ENCODE measurements around the gene TMEM150B.

The TMEM150B gene

DNA sequence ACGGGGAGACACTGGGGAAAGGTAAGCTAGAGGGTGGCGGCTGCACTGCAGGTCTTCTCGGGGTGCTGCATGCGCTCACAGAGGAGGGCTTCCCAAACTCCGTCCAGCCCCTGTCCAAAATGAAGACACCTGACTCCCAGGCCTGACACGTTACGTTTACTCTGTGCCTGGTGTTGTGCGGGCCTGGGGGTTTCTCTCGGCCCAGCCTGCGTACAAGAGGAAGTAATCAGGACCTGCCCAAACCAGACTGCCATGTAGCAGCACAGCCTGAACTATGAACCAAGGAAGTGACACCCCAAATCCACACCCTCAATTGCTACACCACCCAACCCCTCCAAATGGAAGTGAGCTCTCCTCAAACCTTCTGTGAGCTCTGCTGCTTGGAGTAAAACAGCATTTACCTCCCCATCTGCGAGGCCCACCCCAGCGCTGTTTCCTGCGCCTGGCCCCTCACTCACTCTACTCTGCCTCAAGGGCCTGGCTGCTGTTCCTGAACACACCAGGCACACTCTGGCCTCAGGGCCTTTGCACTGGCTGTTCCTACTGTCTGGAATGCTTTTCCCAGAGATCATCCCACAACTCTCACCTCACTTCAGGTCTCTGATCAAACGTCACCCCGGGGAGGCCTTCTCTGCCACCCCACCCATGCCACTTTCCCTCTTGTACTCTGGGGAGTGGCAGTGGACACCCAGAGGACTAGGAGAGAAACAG, 48.3 kb downstream of the TMEM150B start:
- no peak for DNase-seq (ENCODE audit: low read depth)

DNA sequence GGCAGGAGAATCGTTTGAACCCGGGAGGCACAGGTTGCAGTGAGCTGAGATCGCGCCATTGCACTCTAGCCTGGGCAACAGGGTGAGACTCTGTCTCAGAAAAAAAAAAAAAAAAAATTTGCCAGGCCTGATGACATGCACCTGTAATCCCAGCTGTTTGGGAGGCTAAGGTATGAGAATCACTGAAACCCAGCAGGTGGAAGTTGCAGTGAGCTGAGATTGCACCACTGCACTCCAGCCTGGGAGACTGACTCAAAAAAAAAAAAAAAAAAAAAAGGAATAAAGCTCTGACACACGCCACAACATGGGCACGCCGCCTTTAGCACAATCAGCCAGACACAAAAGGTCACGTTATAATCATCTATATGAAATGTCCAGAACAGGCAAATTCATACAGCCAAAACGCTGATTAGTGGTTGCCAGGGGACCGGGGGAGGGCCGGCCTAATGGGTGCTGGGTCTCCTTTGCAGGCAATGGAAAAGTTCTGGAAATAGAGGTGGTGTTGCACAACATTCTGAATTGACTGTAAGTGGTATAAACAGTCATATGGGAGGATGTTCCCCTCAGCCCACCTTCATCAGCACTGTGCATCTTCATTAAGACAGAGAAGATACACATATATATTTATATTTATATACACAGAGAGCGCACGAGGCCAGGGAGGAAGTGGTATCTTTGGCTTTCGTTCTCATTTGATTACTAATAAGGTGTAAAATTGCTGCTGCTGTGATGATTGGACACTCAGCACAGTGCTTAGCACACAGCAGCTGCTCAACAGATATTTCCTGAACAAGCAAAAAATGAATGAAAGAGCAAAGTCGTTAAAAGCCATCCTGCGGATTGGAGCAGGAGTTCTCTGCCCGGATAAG, 49.1 kb downstream of the TMEM150B start:
- DNase-seq (ENCODE audit: low read depth) = no peak

DNA sequence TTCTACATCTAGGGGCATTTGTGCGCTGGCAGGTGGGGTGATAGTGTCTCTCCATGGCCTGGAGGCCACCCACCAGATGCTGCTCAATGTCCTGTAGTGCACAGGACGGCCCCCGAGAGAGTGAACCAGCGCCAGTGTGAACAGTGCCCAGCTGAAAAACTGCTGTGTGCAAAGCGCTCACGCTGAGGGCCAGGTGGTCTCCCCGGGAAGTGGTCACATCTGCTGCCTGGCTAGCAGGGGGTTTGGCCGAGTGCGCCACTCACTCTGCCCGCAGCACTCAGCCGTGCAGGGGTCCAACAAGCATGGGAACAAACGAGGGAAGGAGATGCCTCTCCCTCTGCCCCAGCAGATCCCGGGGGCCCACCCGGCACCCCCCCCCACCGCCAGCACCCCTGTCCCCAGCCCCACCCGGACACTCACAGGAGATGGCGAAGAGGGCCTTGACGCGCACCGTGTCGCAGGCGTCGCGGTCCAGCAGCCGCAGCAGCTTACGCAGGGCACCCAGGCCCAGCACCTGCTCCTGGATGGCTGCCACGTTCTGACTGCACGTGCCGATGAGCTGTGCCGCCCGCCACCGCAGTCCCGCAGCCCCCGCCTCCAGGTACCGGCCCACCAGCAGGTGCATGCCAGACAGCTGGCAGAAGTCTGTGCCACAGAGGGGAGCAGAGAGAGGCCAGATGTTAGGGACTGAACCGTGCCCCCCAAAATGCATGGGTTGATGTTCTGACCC, 51.0 kb downstream of the TMEM150B start:
- no peak for DNase-seq (ENCODE audit: low read depth)

DNA sequence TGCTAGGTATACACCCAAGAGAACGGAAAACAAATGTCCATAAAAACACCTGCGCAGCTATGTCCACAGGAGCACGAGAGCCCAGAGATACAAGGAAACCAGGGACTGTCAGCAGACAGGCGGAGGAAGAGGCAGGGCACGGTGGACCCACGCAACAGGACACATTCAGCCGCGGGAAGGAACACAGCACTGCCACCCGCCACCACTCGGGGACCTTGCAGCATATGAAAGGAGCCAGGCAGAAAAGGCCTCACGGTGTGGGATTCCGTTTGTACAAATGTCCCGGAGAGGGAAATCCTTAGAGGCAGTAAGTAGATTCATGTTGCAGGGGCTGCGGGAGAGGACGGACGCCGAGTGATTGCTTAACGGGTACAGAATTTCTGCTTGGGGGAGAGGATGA, 53.0 kb downstream of the TMEM150B start:
- no peak for DNase-seq (ENCODE audit: low read depth)

DNA sequence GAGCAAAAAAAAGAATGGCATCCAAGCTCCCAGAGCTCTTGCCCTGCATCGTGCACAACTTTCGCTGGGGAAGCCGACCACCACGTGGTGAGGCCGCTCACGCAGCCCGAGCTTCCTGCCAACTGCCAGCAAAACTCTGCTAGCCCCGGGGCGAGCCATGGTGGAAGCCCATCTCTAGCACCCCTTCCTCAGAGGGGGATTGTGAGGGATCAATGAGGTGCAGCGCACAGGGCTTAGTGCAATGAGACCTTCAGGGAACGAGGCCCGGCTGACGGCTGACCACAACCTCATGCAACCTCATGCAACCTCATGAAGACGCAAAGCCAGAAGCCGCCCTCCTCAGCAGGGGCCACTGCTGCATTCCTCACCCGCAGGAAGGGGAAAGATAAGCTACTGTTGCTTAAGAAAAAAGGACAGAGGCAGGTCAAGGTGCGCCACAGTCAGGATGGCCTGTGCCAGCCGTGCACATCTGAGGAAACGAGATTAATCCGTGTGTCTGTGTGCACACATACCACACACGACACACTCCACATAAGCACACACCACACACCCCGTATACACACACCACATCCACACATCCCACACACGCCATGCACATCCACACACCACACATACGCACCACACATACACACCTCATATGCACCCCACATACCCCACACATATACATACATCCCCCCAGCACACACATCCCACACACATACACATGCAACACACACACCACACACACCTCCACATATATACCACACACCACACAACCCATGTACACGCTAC, 54.8 kb downstream of the TMEM150B start:
- DNase-seq (ENCODE audit: low read depth) = no peak

DNA sequence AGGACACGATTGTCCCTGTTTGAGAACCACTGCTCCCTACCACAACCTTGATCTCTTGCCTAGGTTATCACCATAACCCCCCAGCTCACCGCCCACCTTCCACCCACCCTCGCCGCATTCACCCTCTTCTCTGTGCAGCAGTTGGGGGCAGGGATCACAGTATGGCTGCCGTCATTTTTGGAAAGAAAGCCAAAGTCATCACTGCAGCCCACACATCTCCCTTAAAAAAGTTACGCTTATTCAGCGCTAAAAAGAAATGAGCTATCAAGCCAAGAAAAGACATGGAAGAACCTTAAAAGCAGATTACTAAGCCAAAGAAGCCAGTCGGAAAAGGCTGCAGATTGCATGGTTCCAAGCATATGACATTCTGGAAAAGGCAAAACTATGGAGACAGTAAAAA, 55.8 kb downstream of the TMEM150B start:
- no peak for DNase-seq (ENCODE audit: low read depth)

DNA sequence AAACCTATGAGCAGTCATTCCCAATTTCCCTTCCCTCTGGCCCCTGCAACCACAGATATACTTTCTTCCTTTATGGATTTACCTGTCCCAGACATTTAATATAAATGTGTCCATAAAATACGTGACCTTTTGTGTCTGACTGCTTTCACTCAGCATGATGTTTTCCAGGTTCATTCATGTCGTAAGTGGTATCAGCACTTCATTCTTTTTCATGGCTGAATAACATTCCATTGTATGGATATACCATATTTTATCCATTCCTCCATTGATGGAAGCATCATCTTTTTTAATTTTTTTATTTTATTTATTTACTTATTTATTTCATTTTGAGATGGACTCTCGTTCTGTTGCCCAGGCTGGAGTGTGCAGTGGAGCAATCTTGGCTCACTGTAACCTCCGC, 58.3 kb downstream of the TMEM150B start:
- no peak for DNase-seq (ENCODE audit: low read depth)

DNA sequence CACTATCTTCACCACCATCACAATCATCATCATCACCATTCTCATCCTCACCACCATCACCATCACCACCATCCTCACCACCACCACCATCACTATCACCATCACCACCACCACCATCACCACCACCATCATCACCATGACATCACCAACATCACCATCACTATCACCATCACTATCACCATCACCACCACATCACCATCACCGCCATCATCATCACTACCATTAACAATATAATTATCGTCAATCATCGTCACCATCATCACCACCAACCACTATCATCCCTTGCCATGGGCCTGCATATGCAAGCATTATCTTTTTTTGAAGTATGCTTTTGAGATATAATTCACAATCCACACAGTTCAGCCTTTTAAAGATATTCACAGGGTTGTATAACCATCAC, 58.7 kb downstream of the TMEM150B start:
- DNase-seq (ENCODE audit: low read depth) = no peak

DNA sequence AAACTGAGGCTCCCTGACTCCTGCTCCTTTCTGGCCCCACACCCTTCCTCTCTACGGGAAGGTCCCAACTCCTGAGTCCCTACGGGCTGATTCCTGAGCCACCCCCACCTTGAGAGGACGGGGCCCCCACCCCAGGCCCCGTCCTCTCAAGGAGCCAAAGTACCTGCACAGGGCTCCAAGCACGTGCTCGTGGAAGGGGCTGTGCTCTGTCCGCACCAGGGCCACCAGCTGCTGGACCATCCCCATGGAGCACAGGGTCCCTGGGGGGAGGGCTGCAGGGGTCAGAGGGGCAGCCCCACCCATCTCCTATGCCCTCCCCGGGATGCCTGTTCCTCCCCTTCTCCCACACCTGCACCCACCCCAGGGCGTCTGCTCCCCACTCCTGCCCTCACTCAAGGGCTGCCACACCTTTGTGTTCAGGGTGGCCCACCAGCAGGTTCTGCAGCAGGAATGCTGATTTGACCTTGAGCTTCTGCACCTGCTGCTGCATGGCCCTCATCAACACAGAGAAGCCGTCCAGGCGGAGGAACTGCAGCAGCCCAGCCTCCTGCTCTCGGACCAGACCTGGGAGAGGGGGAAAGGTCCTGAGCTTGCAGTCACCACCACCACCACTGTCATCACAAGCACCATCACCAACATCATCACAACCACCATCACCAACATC, 59.3 kb downstream of the TMEM150B start:
- DNase-seq (ENCODE audit: low read depth) = no peak

DNA sequence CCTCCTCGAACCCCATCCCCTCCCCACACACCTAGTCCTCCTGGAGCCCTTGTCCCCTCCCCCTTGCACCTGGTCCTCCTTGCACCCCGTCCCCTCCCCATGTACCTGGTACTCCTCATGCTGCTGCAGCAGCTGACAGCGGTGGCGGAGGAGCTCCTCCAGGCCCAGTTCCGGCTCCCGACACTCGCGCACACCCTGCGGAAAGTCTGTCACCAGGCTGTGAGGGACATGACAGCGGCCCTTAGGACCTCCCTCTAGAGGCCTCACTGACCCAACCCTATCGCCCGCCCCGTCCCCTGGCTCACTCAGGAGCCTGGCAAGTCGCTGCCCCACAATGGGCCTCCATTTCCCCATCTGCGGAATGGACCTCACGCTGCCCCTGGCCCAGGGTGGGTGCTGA, 60.0 kb downstream of the TMEM150B start:
- DNase-seq (ENCODE audit: low read depth) = no peak

DNA sequence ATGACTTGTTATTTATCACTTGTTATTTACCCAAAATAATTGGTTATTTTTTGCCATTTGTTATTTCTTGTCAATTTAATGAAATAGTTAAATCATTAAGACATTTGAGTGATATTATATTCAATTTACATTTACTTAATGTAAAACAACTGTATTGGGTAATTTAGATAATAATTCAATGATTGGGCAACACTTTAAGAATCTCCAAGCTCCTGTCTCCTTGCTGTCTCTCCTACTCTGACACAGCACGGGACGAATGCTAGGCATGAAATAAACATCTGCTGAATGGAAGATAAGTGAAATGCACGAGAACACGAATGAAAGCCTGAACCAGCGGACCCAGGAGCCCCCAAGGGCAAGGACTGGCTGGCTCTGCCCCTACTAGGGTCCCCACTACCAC, 60.6 kb downstream of the TMEM150B start:
- no peak for DNase-seq (ENCODE audit: low read depth)

Data from activated T-cell treated with anti-CD3 and anti-CD28 coated beads for 24 hours (primary cell).